Thyroid gland (tissue), 4 donors: ENCODE measurements around the gene RAB31. TPM values are rescaled to one million over a fixed set of nuclear protein-coding genes. Genes with fewer than 3 reads are reported as not detected.

ENCODE experiments used
- DNase-seq, 2 donors: peaks; one replicate each; pipeline ENCODE4 v3.0.0-alpha.2; 2019
- H3K27ac ChIP-seq, 3 donors: fragments of 200-600 bp; sonication (generic); 1 replicate in 2 of 3; 2 replicates in 1 of 3; pipeline ENCODE4 v1.5.1; 2016 to 2019; ENCODE audit warnings: mild to moderate bottlenecking in 1 of 3, moderate library complexity in 1 of 3
- H3K27me3 ChIP-seq: fragments of 200-600 bp; sonication (generic); one replicate; pipeline ENCODE4 v1.5.1; 2019
- H3K36me3 ChIP-seq, 2 donors: fragments of 200-600 bp; sonication (generic); one replicate each; pipeline ENCODE4 v1.5.1; 2016 to 2019
- H3K4me1 ChIP-seq, 2 donors: fragments of 200-600 bp; sonication (generic); one replicate each; pipeline ENCODE4 v1.5.1; 2017 to 2019
- H3K4me3 ChIP-seq, 3 donors: fragments of 200-600 bp; sonication (generic); replicated peaks in 1 of 3; 1 replicate in 2 of 3; 2 replicates in 1 of 3; pipeline ENCODE4 v1.5.1; 2016; ENCODE audit warnings: mild to moderate bottlenecking in 1 of 3
- H3K9me3 ChIP-seq: fragments of 200-600 bp; sonication (generic); one replicate; pipeline ENCODE4 v1.5.1; 2017
- CTCF ChIP-seq, 6 experiments: fragments of 200-600 bp in 3 of 6; fragments of 450-650 bp in 3 of 6; sonication (generic) in 3 of 6; IDR thresholded peaks; one replicate each; pipeline ENCODE4 v1.5.1; 2016 to 2019; ENCODE audit warnings: antibody characterized with exemption in 6 of 6, mild to moderate bottlenecking in 2 of 6, inconsistent platforms in 1 of 6, moderate library complexity in 1 of 6
- POLR2A ChIP-seq, 2 donors: fragments of 450-650 bp; IDR thresholded peaks; one replicate each; pipeline ENCODE4 v1.6.1; 2017; ENCODE audit warnings: antibody characterized with exemption in 2 of 2, mild to moderate bottlenecking in 2 of 2, moderate library complexity in 1 of 2
- WGBS, 2 donors: methylation state at CpG; one replicate each; pipeline ENCODE4 v1.1.5; 2017; 5-methylcytosine and 5-hydroxymethylcytosine counted together
- intact Hi-C: fragments of 100-400 bp; cut with DNase I; formaldehyde crosslinking; loops from one replicate; pipeline ENCODE4 v1.15.1; 2023
- total RNA-seq, 4 donors: library from RNA; depleted of rRNA; stranded (reverse); fragments of >200 nt; gene quantifications; one replicate each; pipeline ENCODE4 v1.2.3, GENCODE V29; 2016

RAB31 gene
- total RNA-seq, 4 donors from 2014 or later = 33.9 to 72.7 (median 40.8) TPM

- Histone ChIP-seq H3K27ac (no peak overlapping the region), H3K27me3 (no peaks in the 10 kb centered on the region), H3K9me3 (no peaks in the 10 kb centered on the region), H3K36me3 (no peaks in the 10 kb centered on the region), H3K4me1 (no peaks in the 10 kb centered on the region), H3K4me3 (no peak overlapping the region)
- no peak for DNase-seq
- WGBS, 2 donors = 85 to 89% methylated on average over 4 of the region's 4 CpGs
- intact Hi-C loops = loop anchor here (10.0 kb wide), 1 partner anchor 116 kb away; the partner anchor contains the start of gene PPP4R1
- TF ChIP-seq POLR2A (IDR thresholded peaks at IDR 0.05) = no peak
- no peak for TF ChIP-seq CTCF (IDR thresholded peaks at IDR 0.05)
These were observed 22.7 kb downstream of the RAB31 start for GRCh38 chr18:9730786-9731185.

DNA sequence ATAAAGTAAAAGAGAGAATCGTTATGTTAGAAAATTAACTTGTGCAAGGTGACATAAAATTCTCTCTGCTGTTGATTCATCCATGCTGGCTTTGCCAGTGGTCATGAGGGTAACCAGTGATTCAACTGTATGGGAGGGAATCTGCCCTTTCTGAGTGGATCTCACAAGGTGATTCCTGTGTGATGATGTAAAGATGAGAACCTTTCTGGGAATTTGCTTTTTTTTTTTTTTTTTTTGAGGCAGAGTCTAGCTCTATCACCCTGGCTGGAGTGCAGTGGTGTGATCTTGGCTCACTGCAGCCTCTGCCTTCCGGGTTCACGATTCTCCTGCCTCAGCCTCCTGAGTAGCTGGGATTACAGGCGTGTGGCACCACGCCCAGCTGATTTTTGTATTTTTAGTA lies 23.3 kb downstream of the RAB31 start:
- no peak overlapping the region for H3K27ac ChIP-seq
- no peaks in the 10 kb centered on the region for H3K9me3 ChIP-seq
- TF ChIP-seq CTCF (IDR thresholded peaks at IDR 0.05) (no peak), POLR2A (IDR thresholded peaks at IDR 0.05) (no peak)
- H3K4me1 ChIP-seq = no peaks in the 10 kb centered on the region
- no peaks in the 10 kb centered on the region for H3K27me3 ChIP-seq
- H3K36me3 ChIP-seq = no peaks in the 10 kb centered on the region
- intact Hi-C loops = loop anchor here (10.0 kb wide), 1 partner anchor 117 kb away; the partner anchor contains the start of gene PPP4R1
- no peak overlapping the region for H3K4me3 ChIP-seq
- no peak for DNase-seq
- 94 to 97% methylated on average over 5 of the region's 5 CpGs for WGBS, 2 donors

DNA sequence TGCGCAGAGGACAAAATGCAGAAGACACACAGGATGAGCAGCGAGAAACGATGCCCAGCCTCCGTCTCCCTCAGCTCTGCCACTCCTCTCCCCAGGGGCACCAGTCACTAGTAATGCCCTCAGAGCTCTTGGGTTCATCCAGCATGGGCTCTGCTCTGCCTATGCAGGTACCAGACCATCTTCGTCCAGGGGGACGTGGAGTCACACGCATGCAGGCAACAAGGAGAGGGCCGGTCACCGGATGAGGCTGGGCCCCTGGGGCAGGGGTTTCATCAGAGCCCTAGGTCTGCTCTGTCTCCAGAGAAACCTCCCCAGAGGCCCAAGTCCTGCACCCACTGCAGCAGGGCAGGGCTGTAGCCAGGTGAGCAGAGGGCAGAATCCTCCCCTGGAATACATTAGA lies 23.9 kb downstream of the RAB31 start:
- no peak overlapping the region for H3K4me3 ChIP-seq
- H3K36me3 ChIP-seq = no peaks in the 10 kb centered on the region
- no peak for TF ChIP-seq POLR2A (IDR thresholded peaks at IDR 0.05)
- TF ChIP-seq CTCF (IDR thresholded peaks at IDR 0.05) = no peak
- H3K27me3 ChIP-seq = no peaks in the 10 kb centered on the region
- 88 to 89% methylated on average over 9 of the region's 9 CpGs for WGBS, 2 donors
- H3K9me3 ChIP-seq = no peaks in the 10 kb centered on the region
- no peak overlapping the region for H3K27ac ChIP-seq
- DNase-seq = no peak
- H3K4me1 ChIP-seq = no peaks in the 10 kb centered on the region
- intact Hi-C loops = loop anchor here (10.0 kb wide), 1 partner anchor 117 kb away; the partner anchor contains the start of gene PPP4R1

GRCh38 chr18:9734189-9734588 lies 26.1 kb downstream of the RAB31 start:
- Histone ChIP-seq H3K36me3 (no peaks in the 10 kb centered on the region), H3K27me3 (no peaks in the 10 kb centered on the region), H3K9me3 (no peaks in the 10 kb centered on the region), H3K4me3 (no peak overlapping the region), H3K27ac (no peak overlapping the region), H3K4me1 (no peaks in the 10 kb centered on the region)
- DNase-seq = no peak
- intact Hi-C loops = loop anchor here (10.0 kb wide), 1 partner anchor 119 kb away; the partner anchor contains the start of gene PPP4R1
- 66 to 75% methylated on average over 9 of the region's 9 CpGs for WGBS, 2 donors
- TF ChIP-seq POLR2A (IDR thresholded peaks at IDR 0.05) (no peak), CTCF (IDR thresholded peaks at IDR 0.05) (no peak)

DNA sequence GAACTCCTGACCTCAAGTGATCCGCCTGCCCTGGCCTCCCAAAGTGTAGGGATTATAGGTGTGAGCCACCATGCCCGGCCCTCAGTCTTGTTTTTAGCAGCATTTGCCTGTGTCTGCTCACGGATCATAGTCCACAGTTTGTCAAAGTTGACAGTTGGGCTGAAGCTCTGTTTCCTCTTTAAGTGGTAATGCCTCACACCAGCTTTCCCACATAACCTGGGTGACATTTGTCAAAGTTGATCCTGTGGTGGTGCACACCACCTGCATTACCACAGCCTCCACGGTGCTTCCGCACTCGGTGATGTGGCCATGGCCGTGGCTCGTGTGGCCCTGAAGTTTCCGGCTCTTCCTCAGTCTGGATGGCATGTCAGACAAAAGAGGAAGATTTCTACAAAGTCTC lies 27.1 kb downstream of the RAB31 start:
- no peak for DNase-seq
- Histone ChIP-seq H3K9me3 (no peaks in the 10 kb centered on the region), H3K4me3 (no peak overlapping the region), H3K27me3 (no peaks in the 10 kb centered on the region), H3K4me1 (no peaks in the 10 kb centered on the region), H3K36me3 (no peaks in the 10 kb centered on the region), H3K27ac (no peak overlapping the region)
- intact Hi-C loops = loop anchor here (10.0 kb wide), 1 partner anchor 120 kb away; the partner anchor contains the start of gene PPP4R1
- TF ChIP-seq POLR2A (IDR thresholded peaks at IDR 0.05) (no peak), CTCF (IDR thresholded peaks at IDR 0.05) (no peak)
- 94 to 98% methylated on average over 9 of the region's 9 CpGs for WGBS, 2 donors
